Hypothalamus (tissue), 51 donors: ENCODE data around the gene TCN2.
"Not testable (repeated sequence)": the region's sequence is repeated elsewhere in the genome, so short reads cannot be mapped to it uniquely, and the experiment has no call there.

Experiments used
- DNase-seq, 51 donors: peaks; one replicate each; lab custom pipeline; 2025; lab: John Stamatoyannopoulos, UW

Gene TCN2

DNA sequence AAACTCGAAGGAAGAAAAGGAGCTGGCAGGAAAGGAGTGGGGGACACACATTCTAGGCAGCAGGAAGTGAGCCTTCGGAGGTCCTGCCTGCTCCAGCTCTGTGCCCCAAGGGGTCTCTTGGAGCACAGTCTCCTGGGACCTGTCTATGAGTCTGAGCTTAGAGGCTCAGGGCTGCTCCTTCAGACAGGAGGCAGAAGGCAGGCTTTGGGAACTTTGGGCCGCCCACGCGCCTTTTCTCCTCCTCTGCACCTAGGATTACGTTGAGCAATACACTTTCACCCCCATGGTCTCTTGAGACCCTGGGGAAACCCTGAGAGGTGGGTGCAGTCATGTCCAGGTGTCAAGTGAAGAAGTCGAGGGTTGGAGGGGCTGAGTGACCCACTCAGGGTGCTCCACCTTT is 965 bp downstream of the TCN2 start:
- DNase-seq: no peak

GRCh38 chr22:30609260-30610185 is 2.5 kb downstream of the TCN2 start:
- peak in 13 of 51 donors; percentile 3 to 36 (median 9) for DNase-seq

DNA sequence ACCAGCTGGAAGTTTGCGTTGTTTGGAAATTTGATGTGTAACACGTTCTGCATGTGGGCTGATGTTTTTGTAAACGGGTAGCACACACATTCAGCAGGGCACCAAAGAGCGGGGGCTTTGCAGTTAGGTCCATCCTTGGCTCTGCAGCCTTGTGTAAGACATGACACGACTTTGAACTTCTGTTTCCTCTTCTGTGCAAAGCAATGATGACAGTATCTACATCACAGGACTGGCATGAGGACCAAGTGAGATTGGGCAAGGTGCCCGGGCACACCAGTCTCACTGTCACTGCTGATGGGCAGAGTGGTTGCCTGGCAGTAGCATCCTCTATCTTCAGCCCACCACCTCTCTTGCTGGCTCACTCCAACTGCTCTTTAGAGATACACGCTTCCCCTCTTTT is 3.3 kb downstream of the TCN2 start:
- DNase-seq: peak in 5 of 51 donors; percentile 2 to 74 (median 19)

DNA sequence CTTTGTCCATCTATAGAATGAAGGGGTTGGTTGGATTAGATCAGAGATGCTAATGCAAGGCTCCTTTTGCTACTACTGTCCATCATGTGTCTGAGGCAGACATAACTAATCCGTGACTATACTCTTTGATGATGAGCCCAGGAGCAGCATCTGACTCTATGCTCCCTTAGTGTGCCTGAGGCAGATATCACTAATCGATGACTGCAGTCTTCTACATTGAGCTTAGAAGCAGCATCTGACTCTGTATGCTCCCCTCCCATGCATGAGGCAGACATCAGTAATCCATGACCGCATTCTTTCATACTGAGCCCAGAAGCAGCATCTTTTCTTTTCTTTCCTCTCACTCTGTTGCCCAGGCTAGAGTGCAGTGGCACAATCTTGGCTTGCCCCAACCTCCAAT is 4.2 kb downstream of the TCN2 start:
- no peak for DNase-seq

GRCh38 chr22:30612789-30613188 is 5.8 kb downstream of the TCN2 start:
- DNase-seq: no peak

- no peak for DNase-seq
Measured at GRCh38 chr22:30614268-30614667, 7.3 kb downstream of the TCN2 start.

- no peak for DNase-seq
Measured at GRCh38 chr22:30614879-30615278, 7.9 kb downstream of the TCN2 start.

DNA sequence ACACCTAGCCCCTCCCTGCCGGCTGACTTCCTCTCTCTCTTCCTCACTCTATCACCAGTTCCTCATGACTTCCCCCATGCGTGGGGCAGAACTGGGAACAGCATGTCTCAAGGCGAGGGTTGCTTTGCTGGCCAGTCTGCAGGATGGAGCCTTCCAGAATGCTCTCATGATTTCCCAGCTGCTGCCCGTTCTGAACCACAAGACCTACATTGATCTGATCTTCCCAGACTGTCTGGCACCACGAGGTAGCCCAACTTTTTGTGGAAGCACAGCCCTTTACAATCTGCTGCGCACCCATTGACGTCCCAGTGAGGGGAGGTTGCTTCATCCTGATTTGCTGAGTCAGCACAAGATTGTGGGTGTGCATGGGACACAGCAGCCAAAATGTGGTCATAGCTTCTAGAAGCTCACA is 8.6 kb downstream of the TCN2 start:
- DNase-seq: no peak

DNA sequence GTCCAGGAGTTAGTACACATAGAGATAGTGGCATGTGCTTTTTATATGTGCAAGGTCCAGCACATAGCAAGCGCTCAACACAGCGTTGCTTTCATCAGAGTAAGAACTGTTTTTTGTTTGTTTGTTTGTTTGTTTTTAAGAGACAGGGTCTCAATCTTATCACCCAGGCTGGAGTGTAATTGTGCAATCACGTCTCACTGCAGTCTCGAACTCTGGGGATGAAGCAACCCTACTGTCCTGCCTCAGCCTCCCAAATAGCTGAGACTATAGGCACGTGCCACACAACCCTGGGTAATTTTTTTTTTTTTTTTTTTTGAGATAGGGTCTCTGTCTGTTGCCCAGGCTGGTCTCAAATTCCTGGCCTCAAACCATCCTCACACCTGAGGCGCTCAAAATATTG is 10.8 kb downstream of the TCN2 start:
- no peak for DNase-seq

GRCh38 chr22:30619909-30620308 is 12.9 kb downstream of the TCN2 start:
- DNase-seq: not testable (repeated sequence)

- no peak for DNase-seq
Measured at GRCh38 chr22:30626413-30626812, 19.4 kb downstream of the TCN2 start.

DNA sequence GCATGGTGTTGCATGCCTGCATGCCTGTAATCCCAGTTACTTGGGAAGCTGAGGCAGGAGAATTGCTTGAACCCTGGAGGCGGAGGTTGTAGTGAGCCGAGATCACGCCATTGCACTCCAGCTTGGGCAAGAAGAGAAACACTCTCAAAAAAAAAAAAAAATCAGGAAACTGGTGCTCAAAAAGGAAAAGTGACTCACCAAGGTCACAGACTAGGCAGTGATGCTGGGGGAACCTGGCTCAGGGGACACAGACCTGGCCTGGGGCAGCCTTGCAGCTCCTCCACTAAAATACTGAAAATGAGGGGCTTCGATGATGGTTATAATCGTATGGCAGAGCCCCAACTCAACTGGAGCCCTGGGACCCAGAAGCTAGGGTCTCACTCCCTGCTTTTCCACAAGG is 20.5 kb downstream of the TCN2 start:
- no peak for DNase-seq

GRCh38 chr22:30628491-30628890 is 21.5 kb downstream of the TCN2 start:
- DNase-seq: peak in 22 of 51 donors; percentile 9 to 65 (median 32)

DNA sequence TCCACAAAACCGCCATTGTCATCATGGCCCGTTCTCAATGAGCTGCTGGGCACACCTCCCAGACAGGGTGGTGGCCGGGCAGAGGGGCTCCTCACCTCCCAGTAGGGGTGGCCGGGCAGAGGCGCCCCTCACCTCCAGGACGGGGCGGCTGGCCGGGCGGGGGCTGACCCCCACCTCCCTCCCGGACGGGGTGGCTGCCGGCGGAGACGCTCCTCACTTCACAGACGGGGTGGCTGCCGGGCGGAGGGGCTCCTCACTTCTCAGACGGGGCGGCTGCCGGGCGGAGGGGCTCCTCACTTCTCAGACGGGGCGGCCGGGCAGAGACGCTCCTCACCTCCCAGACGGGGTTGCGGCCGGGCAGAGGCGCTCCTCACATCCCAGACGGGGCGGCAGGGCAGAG is 24.5 kb downstream of the TCN2 start:
- not testable (repeated sequence) for DNase-seq

DNA sequence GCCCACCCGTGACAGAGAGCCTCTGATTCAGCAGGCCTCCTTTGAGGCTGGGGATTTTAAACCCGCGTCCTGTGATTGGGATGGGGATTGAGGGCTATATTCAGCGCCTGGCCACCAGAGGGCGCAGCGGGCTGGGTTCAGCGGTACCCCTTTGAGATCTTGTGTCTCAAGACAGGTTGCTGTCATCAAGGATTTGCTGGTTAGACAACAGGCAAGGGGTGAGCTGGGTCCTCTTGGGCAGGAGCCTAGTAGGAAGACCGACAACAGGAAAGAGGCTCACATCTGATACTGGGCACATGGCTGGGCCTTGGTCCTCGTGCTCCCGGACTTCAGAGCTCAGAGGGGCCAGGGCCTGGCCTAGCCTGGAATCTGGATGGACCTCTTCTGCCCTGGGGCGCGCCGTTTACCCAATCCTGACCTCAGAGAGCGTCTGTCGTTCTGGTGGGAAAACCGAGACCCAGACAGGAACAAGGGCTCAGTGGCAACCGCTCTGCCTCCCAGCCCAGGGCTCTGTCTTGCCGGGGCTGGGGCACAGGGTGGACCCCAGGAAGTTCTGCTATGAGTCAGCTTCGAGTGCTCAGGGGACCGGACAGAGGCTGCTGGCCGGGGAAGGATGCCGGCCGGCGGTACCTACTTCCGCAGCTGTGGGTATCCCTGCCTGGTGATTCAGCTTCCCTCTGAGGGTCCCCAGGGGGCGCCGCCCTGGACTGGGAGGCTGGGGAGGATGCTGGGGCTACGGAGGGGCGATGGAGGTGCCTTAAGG is 27.7 kb downstream of the TCN2 start:
- DNase-seq: peak; percentile 39 to 92 (median 80)

GRCh38 chr22:30635273-30636225 is 28.6 kb downstream of the TCN2 start, which contains the start of gene SLC35E4:
TSS of gene SLC35E4 (plus strand) at chr22:30635781. CDS start at chr22:30636451, 670 bp downstream.
- peak; percentile 52 to 98 (median 93) for DNase-seq

DNA sequence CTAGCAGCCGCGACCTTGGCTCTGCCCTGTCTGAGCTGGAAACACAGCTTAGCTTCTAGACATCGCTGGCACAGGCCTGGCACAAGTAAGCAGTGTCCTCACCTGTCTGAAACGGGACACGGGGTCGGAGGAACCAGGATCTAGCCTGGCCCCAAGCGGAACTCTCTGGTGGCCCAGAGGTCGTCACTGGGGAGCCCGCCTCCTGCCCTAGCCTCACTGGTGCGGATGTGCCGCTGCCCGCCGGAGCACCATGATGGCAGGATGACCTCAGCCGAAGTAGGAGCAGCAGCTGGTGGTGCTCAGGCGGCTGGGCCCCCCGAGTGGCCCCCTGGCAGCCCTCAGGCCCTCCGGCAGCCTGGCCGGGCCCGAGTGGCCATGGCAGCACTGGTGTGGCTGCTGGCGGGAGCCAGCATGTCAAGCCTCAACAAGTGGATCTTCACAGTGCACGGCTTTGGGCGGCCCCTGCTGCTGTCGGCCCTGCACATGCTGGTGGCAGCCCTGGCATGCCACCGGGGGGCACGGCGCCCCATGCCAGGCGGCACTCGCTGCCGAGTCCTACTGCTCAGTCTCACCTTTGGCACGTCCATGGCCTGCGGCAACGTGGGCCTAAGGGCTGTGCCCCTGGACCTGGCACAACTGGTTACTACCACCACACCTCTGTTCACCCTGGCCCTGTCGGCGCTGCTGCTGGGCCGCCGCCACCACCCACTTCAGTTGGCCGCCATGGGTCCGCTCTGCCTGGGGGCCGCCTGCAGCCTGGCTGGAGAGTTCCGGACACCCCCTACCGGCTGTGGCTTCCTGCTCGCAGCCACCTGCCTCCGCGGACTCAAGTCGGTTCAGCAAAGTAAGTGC is 29.5 kb downstream of the TCN2 start:
- DNase-seq: peak in 26 of 51 donors; percentile 15 to 60 (median 44)

- no peak for DNase-seq
Measured at GRCh38 chr22:30637701-30638114, 30.7 kb downstream of the TCN2 start.

DNA sequence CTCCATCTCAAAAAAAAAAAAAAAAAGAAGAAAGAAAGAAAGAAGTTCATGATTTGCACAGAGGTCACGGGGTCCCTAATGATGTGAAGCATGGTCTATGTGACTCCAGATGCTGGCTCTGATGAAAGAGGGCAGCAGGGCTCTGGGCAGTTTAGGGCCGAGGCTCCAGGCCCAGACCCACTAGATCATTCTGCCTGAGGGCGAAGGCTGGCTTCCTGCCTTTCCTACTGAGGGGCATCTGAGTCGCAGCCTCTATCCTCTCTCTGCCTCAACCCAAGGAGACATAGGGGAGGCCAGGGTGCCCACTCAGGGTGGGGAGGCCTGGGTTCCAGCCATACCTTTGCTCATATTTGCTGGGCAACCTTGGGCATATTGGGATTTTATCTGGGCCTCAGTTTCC is 33.4 kb downstream of the TCN2 start:
- no peak for DNase-seq
